HepG2 (cell line): ENCODE data around the gene HOXC9. TPM values are rescaled to one million over a fixed set of nuclear protein-coding genes. Genes with fewer than 3 reads are reported as not detected.
A peak's percentile ranks its signal among the peaks of the same experiment; 100 is the strongest.

ENCODE experiments used
- ASH2L ChIP-seq: fragments of 300-600, 200-600 bp; sonication (generic); IDR thresholded peaks from 2 replicates; pipeline ENCODE4 v1.7.0; 2017; ENCODE audit warnings: low read depth, mild to moderate bottlenecking, moderate library complexity, mixed read lengths, low read length; ENCODE audit not compliant: insufficient read length
- BCL6 ChIP-seq: IDR thresholded peaks from 2 replicates; pipeline ENCODE4 v1.6.1; 2016; ENCODE audit warnings: missing genetic modification reagents, missing compliant biosample characterization
- DMAP1 ChIP-seq: IDR thresholded peaks from 2 replicates; pipeline ENCODE4 v1.6.1; 2016
- GABPB1 ChIP-seq: IDR thresholded peaks from 2 replicates; pipeline ENCODE4 v1.6.1; 2016; ENCODE audit warnings: mild to moderate bottlenecking, missing genetic modification reagents, moderate library complexity, missing compliant biosample characterization
- RBFOX2 ChIP-seq: fragments of 200-400 bp; formaldehyde crosslinking; IDR thresholded peaks from 2 replicates; pipeline ENCODE4 v1.6.1; 2017; ENCODE audit warnings: low read depth, mild to moderate bottlenecking, low read length
- RFX1 ChIP-seq: fragments of 450-650 bp; IDR thresholded peaks from 2 replicates; pipeline ENCODE4 v1.6.1; 2017
- YEATS4 ChIP-seq: sonication (generic); formaldehyde crosslinking; IDR thresholded peaks from 2 replicates; pipeline ENCODE4 v1.4.0; 2020; ENCODE audit warnings: missing genetic modification reagents, borderline replicate concordance
- ZBED4 ChIP-seq: sonication (generic); formaldehyde crosslinking; IDR thresholded peaks from 2 replicates; pipeline ENCODE4 v1.4.0; 2020; ENCODE audit warnings: missing genetic modification reagents, borderline replicate concordance
- ZGPAT ChIP-seq: IDR thresholded peaks from 2 replicates; pipeline ENCODE4 v1.6.1; 2016; ENCODE audit warnings: mild to moderate bottlenecking
- ZNF687 ChIP-seq: sonication (generic); formaldehyde crosslinking; IDR thresholded peaks from 2 replicates; pipeline ENCODE4 v1.5.1; 2020; ENCODE audit warnings: mild to moderate bottlenecking, missing genetic modification reagents, moderate library complexity
- polyA plus RNA-seq, 8 experiments: library from polyadenylated mRNA; depleted of rRNA in 3 of 8; stranded (reverse) in 7 of 8; unstranded in 1 of 8; fragments of >200 nt; fragmentation: Illumina TruSeq in 4 of 8; extraction: Trizol in 4 of 8; gene quantifications; 2 replicates each; pipeline versions ENCODE4 v1.2.1 to v1.2.3, GENCODE V29; 2011 to 2016; ENCODE audit warnings: low read depth in 4 of 8, missing spikeins in 1 of 8, mixed read lengths in 1 of 8; ENCODE audit not compliant: insufficient read depth in 1 of 8
- total RNA-seq, 5 experiments: library from RNA; depleted of rRNA; stranded (reverse); fragments of >200 nt; fragmentation: Illumina TruSeq; extraction: Trizol; gene quantifications; 2 replicates each; pipeline ENCODE4 v1.2.3, GENCODE V29; 2016; ENCODE audit warnings: low read depth in 1 of 5
- TF ChIP-seq, protein P1 (sequence below): sonication (generic); formaldehyde crosslinking; IDR thresholded peaks from 2 replicates; pipeline ENCODE4 v1.4.0; 2020; ENCODE audit warnings: missing genetic modification reagents
- TF ChIP-seq, protein P2 (sequence below): sonication (generic); formaldehyde crosslinking; IDR thresholded peaks from 2 replicates; pipeline ENCODE4 v1.4.0; 2020; ENCODE audit warnings: missing genetic modification reagents

HOXC9 gene
- total and polyA plus RNA-seq, 2 of the 13 experiments (the other 11 are each of a cell fraction or from before 2014, with no cell fraction given): 0.11 to 1.1 TPM

DNA sequence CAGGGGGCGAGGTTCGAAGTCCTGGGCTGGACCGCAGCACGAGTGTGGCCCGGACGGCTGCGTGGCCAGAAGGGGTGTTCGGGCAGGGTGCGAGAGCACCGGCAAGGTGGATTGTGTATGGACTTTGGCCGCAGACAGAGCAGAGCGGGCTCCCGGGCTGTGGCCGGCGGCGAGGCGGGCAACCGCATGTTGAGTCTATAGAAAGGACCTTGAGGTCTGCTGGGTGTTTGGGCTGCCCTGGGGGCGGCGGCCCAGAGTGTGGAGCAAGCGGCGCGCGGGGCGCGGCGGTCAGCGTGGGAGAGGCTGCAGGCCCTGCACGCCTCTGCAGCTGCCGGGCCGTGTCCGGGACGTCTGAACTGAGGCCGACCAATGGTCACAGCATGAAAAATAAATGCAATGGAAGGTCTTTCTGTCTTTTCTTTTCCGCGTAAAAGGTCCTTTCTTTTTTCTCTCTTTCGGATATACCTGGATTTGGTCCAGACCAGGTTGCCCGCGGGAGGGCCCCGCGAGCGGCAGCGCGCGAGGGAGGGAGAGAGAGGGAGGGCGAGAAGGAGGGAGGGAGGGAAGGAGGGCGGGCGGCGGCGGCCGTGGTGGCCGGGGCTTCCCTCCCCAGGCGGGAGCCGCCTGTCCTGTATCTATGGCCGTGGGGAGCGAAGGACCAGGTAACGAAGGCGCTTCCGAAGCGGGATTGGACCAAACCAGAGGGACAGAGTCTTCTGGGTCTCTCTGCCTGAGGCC lies 5.5 kb upstream of the HOXC9 start (continued):
- TF ChIP-seq ZGPAT (CRISPR knock-in tag): no peak
- TF ChIP-seq, protein P1, sequence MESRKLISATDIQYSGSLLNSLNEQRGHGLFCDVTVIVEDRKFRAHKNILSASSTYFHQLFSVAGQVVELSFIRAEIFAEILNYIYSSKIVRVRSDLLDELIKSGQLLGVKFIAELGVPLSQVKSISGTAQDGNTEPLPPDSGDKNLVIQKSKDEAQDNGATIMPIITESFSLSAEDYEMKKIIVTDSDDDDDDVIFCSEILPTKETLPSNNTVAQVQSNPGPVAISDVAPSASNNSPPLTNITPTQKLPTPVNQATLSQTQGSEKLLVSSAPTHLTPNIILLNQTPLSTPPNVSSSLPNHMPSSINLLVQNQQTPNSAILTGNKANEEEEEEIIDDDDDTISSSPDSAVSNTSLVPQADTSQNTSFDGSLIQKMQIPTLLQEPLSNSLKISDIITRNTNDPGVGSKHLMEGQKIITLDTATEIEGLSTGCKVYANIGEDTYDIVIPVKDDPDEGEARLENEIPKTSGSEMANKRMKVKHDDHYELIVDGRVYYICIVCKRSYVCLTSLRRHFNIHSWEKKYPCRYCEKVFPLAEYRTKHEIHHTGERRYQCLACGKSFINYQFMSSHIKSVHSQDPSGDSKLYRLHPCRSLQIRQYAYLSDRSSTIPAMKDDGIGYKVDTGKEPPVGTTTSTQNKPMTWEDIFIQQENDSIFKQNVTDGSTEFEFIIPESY (CRISPR knock-in tag): peak; percentile 23; the same call in 1 of the 2 replicates
- 0 out of 2 replicates have a peak, but pooled peaks have one; percentile 30 for TF ChIP-seq BCL6
- peak; percentile 86 for TF ChIP-seq ZNF687 (CRISPR knock-in tag)
- 0 out of 2 replicates have a peak, but pooled peaks have one; percentile 19 for TF ChIP-seq YEATS4 (CRISPR knock-in tag)
- TF ChIP-seq RFX1: no peak
- TF ChIP-seq DMAP1: peak; percentile 51; the same call in 1 of the 2 replicates
- TF ChIP-seq ASH2L: peak; percentile 19
- peak; percentile 82; the same call in 1 of the 2 replicates for TF ChIP-seq ZBED4 (CRISPR knock-in tag)
- peak; percentile 61 for TF ChIP-seq RBFOX2
- TF ChIP-seq GABPB1: peak; percentile 43
- TF ChIP-seq, protein P2, sequence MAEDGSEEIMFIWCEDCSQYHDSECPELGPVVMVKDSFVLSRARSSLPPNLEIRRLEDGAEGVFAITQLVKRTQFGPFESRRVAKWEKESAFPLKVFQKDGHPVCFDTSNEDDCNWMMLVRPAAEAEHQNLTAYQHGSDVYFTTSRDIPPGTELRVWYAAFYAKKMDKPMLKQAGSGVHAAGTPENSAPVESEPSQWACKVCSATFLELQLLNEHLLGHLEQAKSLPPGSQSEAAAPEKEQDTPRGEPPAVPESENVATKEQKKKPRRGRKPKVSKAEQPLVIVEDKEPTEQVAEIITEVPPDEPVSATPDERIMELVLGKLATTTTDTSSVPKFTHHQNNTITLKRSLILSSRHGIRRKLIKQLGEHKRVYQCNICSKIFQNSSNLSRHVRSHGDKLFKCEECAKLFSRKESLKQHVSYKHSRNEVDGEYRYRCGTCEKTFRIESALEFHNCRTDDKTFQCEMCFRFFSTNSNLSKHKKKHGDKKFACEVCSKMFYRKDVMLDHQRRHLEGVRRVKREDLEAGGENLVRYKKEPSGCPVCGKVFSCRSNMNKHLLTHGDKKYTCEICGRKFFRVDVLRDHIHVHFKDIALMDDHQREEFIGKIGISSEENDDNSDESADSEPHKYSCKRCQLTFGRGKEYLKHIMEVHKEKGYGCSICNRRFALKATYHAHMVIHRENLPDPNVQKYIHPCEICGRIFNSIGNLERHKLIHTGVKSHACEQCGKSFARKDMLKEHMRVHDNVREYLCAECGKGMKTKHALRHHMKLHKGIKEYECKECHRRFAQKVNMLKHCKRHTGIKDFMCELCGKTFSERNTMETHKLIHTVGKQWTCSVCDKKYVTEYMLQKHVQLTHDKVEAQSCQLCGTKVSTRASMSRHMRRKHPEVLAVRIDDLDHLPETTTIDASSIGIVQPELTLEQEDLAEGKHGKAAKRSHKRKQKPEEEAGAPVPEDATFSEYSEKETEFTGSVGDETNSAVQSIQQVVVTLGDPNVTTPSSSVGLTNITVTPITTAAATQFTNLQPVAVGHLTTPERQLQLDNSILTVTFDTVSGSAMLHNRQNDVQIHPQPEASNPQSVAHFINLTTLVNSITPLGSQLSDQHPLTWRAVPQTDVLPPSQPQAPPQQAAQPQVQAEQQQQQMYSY (CRISPR knock-in tag): peak; percentile 68; the same call in 1 of the 2 replicates
